Gastroesophageal sphincter (tissue), 3 donors: ENCODE data around the gene PRKAR1B.

ENCODE experiments used
- EP300 ChIP-seq: sonication (generic); formaldehyde crosslinking; IDR thresholded peaks from one replicate; pipeline ENCODE4 v1.6.1; 2017; ENCODE audit warnings: antibody characterized with exemption, mild to moderate bottlenecking
- POLR2A ChIP-seq, 2 donors: fragments of 450-650 bp; IDR thresholded peaks; one replicate each; pipeline ENCODE4 v1.6.1; 2017; ENCODE audit warnings: antibody characterized with exemption in 2 of 2, mild to moderate bottlenecking in 2 of 2, moderate library complexity in 1 of 2
- TF ChIP-seq, protein P1 (sequence below), 4 experiments: fragments of 200-600 bp in 2 of 4; fragments of 450-650 bp in 2 of 4; sonication (generic) in 1 of 4; IDR thresholded peaks; one replicate each; pipeline ENCODE4 v1.5.1; 2017 to 2019; ENCODE audit warnings: antibody characterized with exemption in 4 of 4, mild to moderate bottlenecking in 2 of 4, moderate library complexity in 2 of 4

DNA sequence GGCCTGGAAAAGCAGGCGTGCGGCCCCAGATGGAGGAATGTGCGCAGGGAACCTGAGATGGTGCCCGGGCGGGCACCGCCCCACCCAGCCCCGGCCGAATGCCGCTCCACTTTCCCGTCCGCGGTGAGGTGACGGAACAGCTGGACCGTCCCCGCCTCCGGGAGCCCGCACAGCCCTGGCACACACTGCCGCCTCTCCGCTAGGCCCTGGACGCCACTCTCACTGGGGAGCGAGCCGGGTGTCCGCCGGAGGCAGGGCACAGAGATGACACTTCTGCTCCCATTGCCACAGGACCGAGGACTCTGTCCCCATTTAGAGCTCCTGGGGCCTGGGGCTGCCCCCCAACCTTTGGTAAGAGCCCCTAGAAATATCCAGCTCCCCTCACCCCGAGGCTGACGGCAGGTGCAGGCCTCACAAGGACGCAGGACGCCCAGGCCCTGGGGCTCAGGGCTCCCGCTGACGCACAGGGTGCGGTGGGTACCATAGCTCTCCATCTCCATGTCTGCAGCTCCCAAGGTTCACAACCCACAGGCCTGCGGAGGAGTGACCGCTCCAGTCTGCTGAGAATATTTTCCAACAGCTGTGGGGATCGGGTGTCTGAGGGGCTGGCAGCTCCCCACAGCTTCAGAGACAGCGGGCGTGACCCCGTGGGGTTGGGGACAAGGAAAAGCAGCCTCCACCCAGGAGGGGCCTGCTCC lies 155.2 kb downstream of the PRKAR1B start:
- TF ChIP-seq, protein P1, sequence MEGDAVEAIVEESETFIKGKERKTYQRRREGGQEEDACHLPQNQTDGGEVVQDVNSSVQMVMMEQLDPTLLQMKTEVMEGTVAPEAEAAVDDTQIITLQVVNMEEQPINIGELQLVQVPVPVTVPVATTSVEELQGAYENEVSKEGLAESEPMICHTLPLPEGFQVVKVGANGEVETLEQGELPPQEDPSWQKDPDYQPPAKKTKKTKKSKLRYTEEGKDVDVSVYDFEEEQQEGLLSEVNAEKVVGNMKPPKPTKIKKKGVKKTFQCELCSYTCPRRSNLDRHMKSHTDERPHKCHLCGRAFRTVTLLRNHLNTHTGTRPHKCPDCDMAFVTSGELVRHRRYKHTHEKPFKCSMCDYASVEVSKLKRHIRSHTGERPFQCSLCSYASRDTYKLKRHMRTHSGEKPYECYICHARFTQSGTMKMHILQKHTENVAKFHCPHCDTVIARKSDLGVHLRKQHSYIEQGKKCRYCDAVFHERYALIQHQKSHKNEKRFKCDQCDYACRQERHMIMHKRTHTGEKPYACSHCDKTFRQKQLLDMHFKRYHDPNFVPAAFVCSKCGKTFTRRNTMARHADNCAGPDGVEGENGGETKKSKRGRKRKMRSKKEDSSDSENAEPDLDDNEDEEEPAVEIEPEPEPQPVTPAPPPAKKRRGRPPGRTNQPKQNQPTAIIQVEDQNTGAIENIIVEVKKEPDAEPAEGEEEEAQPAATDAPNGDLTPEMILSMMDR (IDR thresholded peaks at IDR 0.05) = no peak
- TF ChIP-seq POLR2A (IDR thresholded peaks at IDR 0.05) (no peak), EP300 (no peak)
